Measurements from ENCODE around the gene CHID1. TPM values are rescaled to one million over a fixed set of nuclear protein-coding genes. Genes with fewer than 3 reads are reported as not detected.

The CHID1 gene
- total and polyA plus RNA-seq, 2 of the 8 experiments (the other 6 are each of a cell fraction or from before 2014, with no cell fraction given), result 81.2 to 88.5 TPM

GRCh38 chr11:819943-820649 is 90.5 kb downstream of the CHID1 start:
- Histone ChIP-seq H3K9me3 (ENCODE audit: insufficient read depth in 2 of 2, low read depth in 1 of 2, low read length in 1 of 2) (no peaks in the 10 kb centered on the region), H3K9ac (replicated peaks in 1 of 4; ENCODE audit: extremely low read depth in 1 of 4, low read depth in 3 of 4, low read length in 3 of 4) (no peak overlapping the region; a peak in 1 of 7 replicates), H3K4ac (replicated peaks; ENCODE audit: insufficient read length, low read depth, low read length) (no peak overlapping the region), H3K79me2 (ENCODE audit: control insufficient read depth in 1 of 2, insufficient read depth in 2 of 2, low read length in 2 of 2) (peaks cover 0 to 5% of the 10 kb centered on the region in 2 experiments; a peak in 1 of 4 replicates), H3K27me3 (replicated peaks in 1 of 4; ENCODE audit: control insufficient read depth in 3 of 4, extremely low read depth in 1 of 4, insufficient read depth in 3 of 4, low read length in 3 of 4) (no peaks in the 10 kb centered on the region; a peak in 2 of 7 replicates), H3K56ac (replicated peaks; ENCODE audit: insufficient read length, low read depth, low read length) (no peak overlapping the region), H2BK15ac (ENCODE audit: low read length) (no peak overlapping the region), H2BK20ac (ENCODE audit: low read length) (no peak overlapping the region), H3K23ac (ENCODE audit: insufficient read length) (no peak overlapping the region), H3K27ac (ENCODE audit: low read depth, low read length) (no peak overlapping the region), H2BK5ac (ENCODE audit: low read depth, low read length) (no peak overlapping the region), H3K4me2 (ENCODE audit: insufficient read depth in 1 of 2, low read depth in 2 of 2, low read length in 2 of 2) (peak overlapping the region; percentile 70 to 83), H3K14ac (ENCODE audit: insufficient read length) (no peak overlapping the region), H2AK5ac (ENCODE audit: low read depth, low read length) (no peak overlapping the region), H3K18ac (ENCODE audit: extremely low read depth, low read length) (no peak overlapping the region; the same call in 1 of the 2 replicates), H3K36me3 (ENCODE audit: control insufficient read depth in 2 of 4, insufficient read depth in 4 of 4, low read length in 3 of 4) (peaks cover 0 to 10% (median 1%) of the 10 kb centered on the region in 4 experiments; a peak in 1 of 8 replicates), H2BK12ac (ENCODE audit: low read depth, low read length) (no peak overlapping the region), H3K23me2 (ENCODE audit: low read depth, low read length) (peaks cover 8% of the 10 kb centered on the region; the same call in 1 of the 2 replicates), H4K5ac (ENCODE audit: insufficient read length, low read depth, low read length) (no peak overlapping the region), H3K79me1 (ENCODE audit: low read depth, low read length) (peaks cover 8% of the 10 kb centered on the region), H2BK120ac (replicated peaks; ENCODE audit: low read depth, low read length) (no peak overlapping the region), H4K8ac (ENCODE audit: extremely low read depth, insufficient read depth, low read length) (no peak overlapping the region; the same call in 1 of the 2 replicates), H2AFZ (ENCODE audit: low read length) (no peak overlapping the region), H3K4me1 (replicated peaks in 1 of 4; ENCODE audit: control insufficient read depth in 3 of 4, insufficient read depth in 4 of 4, low read length in 3 of 4) (peaks cover 0 to 12% (median 9%) of the 10 kb centered on the region in 4 experiments; a peak in 5 of 7 replicates), H3K4me3 (ENCODE audit: extremely low read depth in 1 of 4, insufficient read depth in 2 of 4, low read depth in 3 of 4, low read length in 4 of 4) (peak overlapping the region; percentile 77 to 92 (median 80)), H4K91ac (replicated peaks; ENCODE audit: insufficient read length, low read length) (no peak overlapping the region), H4K20me1 (replicated peaks in 1 of 2; ENCODE audit: control insufficient read depth in 1 of 2, insufficient read depth in 2 of 2, low read length in 2 of 2) (peaks cover 0 to 16% of the 10 kb centered on the region in 2 experiments)
- DNase-seq (ENCODE audit: low read depth in 1 of 2, low spot score in 2 of 2), result peak in 1 of 2 experiments; percentile 87
- POLR2A ChIA-PET (ENCODE audit: partially characterized antibody), result interaction anchor here (0.6 to 53.0 kb wide), 11 partner anchors 9 to 428 kb away, joined by 3 to 1917 read pairs (median 5); partner anchors contain the start of genes CD151, CEND1, CRACR2B and DEAF1
- 29% methylated on average over 22 of the region's 47 CpGs; no CpG with 5 or more reads in 1 of the 2 experiments for WGBS, 2 experiments (ENCODE audit: extremely low coverage in 1 of 2, insufficient coverage in 1 of 2, insufficient read length in 1 of 2, insufficient replicate concordance in 2 of 2, low coverage in 1 of 2, low lambda C conversion rate in 2 of 2, missing lambda C conversion rate in 1 of 2)
- CTCF ChIA-PET (ENCODE audit: partially characterized antibody), result interaction anchor here (1.0 to 2.6 kb wide), 3 partner anchors 11 to 25 kb away, joined by 3 to 10 read pairs (median 5); no protein-coding TSS in a partner anchor
- no peak for FAIRE-seq
- TF ChIP-seq TBP (IDR thresholded peaks at IDR 0.05; ENCODE audit: low read depth, low read length) (0 out of 2 replicates have a peak, but pooled peaks have one; percentile 9), BACH1 (IDR thresholded peaks at IDR 0.05; ENCODE audit: low read length) (no peak)
